Fibroblast of skin of left biceps (primary cell): ENCODE results near the gene HOXB7.

Experiments
- DNase-seq, 2 experiments: peaks; one replicate each; pipeline ENCODE4 v3.0.0-alpha.2; 2013; ENCODE audit warnings: low read depth in 2 of 2

Gene HOXB7

DNA sequence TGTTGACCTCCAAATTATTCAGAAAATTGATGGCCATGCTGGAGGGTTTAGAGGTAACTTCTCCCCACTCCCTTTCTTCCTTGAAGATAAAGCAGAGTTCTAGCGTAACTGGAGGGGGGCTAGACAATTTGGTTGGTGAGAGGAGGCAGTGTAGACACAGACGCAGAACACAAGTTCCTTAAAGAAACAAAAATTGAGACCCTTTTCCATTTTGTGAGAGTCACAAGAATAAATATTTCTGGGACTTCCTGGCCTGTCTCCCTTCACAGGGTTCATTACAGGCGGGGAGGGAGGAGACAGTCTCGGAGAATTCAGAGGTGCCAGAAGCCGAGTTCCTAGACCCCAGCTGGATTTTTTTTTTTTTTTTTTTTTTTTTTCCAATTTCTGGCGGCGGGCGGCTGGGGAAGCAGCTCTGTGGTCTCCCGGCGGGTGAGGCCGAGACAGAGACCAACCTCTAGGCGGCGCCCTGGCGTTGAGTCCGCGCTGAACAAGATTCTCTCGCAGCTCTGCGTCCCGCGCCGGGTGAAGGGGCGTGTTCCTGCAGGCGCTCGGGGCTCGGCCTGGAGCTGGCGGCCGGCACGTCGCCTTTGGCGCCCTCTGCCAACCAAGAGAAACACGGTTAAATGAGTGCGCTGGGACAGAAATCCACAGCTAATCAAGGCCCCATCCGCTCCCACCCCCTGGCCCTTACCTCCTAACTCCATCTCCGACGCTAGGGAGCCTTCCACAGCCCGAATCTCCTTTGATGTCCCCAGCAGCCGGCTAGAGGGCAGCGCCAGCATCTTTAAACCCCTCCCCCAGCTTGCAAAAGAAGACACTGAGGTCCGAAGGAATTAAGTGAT lies 25.6 kb upstream of the HOXB7 start:
- no peak for DNase-seq

GRCh38 chr17:48634493-48635208 lies 23.8 kb upstream of the HOXB7 start:
- no peak for DNase-seq

GRCh38 chr17:48633266-48633677 lies 22.5 kb upstream of the HOXB7 start:
- no peak for DNase-seq

- DNase-seq: no peak
These were observed 21.9 kb upstream of the HOXB7 start for GRCh38 chr17:48632579-48633265.

DNA sequence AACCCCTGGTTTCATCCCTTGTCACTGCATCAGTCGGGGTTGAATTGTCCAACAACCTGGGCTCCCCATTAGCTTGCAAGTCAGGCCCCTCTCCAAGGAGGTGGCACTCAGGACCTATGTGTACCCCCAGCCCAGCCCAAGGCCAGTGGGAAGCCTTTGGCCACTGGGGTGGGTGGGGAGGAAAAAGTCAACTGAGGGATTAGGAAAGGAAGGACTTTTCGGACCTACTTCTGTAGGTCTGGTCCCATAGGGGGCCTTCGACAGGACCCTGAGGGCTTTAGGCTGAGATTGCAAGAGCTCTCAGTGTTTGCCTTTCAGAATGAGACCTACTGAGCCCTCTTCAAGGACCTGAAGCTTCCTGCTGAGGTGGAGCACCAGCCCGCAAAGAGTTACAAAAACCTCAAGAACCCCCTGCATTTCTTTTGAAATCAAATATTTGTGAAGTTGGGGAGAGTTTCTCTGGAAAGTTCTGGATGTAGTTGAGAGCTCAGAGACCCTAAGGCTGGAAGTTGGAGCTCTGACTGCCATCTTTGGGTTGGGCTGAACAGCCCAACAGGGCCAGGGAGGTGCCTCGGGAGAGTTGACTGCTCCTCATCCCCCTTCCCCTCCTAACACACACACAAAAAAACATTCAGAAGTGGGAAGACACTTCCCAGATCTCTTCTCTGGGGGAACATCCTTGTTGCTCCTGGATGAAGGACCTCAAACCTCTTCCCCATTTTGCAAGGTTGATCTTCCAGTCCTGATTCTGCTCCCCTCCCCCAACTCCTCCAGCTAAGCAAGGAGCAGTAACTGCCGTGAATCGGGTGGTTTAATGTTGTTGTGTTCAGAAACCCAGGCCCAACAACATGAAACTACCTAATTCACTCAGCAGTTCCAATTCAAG lies 21.1 kb upstream of the HOXB7 start:
- DNase-seq: no peak

DNA sequence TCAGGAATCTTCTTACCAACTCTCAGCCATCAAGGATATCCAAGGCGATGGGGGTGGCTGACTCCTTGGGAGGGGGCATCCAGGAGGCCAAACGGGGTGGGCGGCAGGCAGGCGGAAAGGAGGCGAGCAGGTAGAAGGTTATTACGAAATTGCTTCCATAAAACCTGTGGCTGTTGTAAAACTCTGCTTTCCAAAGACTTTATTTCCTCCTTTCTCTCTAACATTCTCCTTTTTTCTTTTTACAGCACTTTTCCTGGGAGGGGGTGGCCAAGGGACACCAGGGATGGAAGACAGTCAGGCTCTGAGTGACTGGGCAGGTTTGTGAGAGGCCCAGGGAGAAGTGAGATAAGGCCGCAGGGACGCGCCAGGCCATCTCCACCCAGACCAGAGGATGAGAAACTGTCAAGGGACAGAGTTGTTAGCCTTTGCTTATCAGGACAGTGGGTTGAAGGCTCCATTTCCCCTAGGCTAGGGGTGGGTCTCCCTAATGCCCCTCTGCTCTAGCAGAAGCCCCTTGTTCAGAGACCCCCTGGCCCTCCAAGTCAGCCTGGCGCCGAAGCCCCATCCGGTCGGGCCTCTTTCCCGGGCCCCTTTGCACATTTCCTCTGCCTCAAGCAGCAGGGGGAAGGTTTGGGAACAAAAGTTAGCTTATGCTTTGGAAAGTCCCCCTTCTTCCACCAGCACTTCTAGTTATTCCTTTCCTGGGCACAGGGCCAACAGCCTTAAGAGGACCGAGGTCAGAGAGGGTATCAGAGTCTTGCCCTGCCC lies 20.3 kb upstream of the HOXB7 start:
- DNase-seq: no peak

- DNase-seq: no peak
These were observed 19.4 kb upstream of the HOXB7 start for GRCh38 chr17:48630009-48630924.

GRCh38 chr17:48629411-48629759 lies 18.6 kb upstream of the HOXB7 start:
- no peak for DNase-seq

- no peak for DNase-seq
These were observed 18.0 kb upstream of the HOXB7 start for GRCh38 chr17:48628649-48629410.

- DNase-seq: no peak
These were observed 17.1 kb upstream of the HOXB7 start for GRCh38 chr17:48627623-48628521.

DNA sequence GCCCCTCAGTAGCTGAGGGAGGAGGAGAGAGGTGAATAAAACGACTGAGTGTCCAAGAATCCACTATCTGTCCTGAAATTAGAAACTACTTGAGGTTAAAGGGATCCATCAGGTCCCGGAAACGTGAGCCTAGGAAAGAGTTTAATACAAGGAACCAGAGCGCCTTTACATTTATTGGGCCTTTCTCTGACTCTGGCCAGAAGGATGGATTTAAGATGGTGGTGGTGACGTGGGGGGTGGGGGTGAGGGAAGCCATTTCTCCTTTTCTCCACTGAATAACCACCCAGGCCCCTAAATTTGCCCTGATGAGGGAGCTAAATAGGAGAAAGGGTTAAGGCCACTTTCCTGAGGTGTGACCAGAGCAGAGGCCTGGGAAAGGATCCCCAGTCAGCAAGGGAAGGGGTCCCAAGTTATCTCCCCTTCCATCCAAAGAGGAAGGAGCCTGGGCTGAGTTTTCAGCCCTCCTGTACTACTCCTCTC lies 16.3 kb upstream of the HOXB7 start:
- DNase-seq: no peak

GRCh38 chr17:48626245-48627117 lies 15.7 kb upstream of the HOXB7 start, which contains the start of gene HOXB9:
Gene HOXB9, minus strand, starts transcription at chr17:48626358. Its CDS starts 89 bp downstream, at chr17:48626269.
- DNase-seq: no peak

DNA sequence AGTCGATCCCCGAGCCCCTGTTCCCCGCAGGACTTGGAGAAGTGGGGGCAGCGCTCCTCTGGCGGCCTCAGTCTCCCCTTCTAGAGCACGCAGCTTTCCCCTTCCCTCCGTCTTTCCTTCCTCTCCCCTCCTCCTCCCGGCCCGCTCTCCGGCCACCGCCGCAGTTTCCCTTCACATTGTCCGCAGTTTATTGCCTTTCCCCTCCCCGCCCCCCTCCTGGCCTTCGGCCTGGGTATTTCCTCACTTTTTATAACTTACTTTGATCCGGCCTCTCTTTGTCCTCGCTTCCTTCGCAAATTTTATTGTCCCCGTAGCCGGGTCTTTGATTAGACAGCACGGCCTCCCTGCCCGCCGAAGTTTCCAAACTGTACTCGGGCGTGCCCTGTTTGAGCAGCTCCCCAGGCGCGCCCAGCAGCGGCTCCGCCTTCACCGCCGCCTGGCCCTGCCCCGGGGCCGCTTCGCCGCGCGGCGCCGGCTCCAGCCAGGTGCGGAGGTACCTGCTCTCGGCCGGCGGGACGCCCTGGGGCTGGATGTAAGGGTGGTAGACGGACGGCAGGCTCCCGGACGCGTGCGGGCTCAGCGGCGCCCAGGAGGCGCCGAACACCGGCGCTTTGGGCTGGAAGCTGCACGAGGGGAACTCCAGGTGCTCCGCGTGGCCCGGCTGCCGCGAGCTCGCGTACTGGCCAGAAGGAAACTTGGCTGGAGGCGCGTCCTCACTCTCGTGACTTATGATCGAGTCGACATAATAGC lies 14.9 kb upstream of the HOXB7 start:
- no peak for DNase-seq

- no peak for DNase-seq
These were observed 14.0 kb upstream of the HOXB7 start for GRCh38 chr17:48624544-48625494.

- DNase-seq: no peak
These were observed 13.3 kb upstream of the HOXB7 start for GRCh38 chr17:48624118-48624517.
